Measurements from ENCODE around the gene NTRK1.

GRCh38 chr1:156838972-156839371 is 21.7 kb upstream of the NTRK1 start:
- no peak for TF ChIP-seq TARDBP (IDR thresholded peaks at IDR 0.05)
- no peak for TF ChIP-seq L3MBTL2 (conservative IDR thresholded peaks at IDR 0.05)
- TF ChIP-seq FOXA1 (IDR thresholded peaks at IDR 0.05), result no peak
- no peak for TF ChIP-seq BHLHE40 (IDR thresholded peaks at IDR 0.05; ENCODE audit: borderline replicate concordance)
- no peak for TF ChIP-seq HDGF (IDR thresholded peaks at IDR 0.05; ENCODE audit: borderline replicate concordance)
- TF ChIP-seq ARNT (IDR thresholded peaks at IDR 0.05), result no peak
- no peak for TF ChIP-seq ZNF384 (IDR thresholded peaks at IDR 0.05)
- TF ChIP-seq FOXM1 (IDR thresholded peaks at IDR 0.05; ENCODE audit: borderline replicate concordance), result no peak
- no peak for TF ChIP-seq SUZ12 (IDR thresholded peaks at IDR 0.05)
- TF ChIP-seq NFRKB (IDR thresholded peaks at IDR 0.05), result no peak
- no peak for TF ChIP-seq FOXK2 (IDR thresholded peaks at IDR 0.05)
- TF ChIP-seq CTBP1 (IDR thresholded peaks at IDR 0.05; ENCODE audit: borderline replicate concordance), result no peak
